ENCODE data around the gene FIS1. TPM values are rescaled to one million over a fixed set of nuclear protein-coding genes. Genes with fewer than 3 reads are reported as not detected.
"Not testable (repeated sequence)": the region's sequence is repeated elsewhere in the genome, so short reads cannot be mapped to it uniquely, and the experiment has no call there.

The FIS1 gene
- total and polyA plus RNA-seq, 9 donors: 124 to 178 (median 137) TPM

- not testable (repeated sequence) for H3K27ac ChIP-seq (ENCODE audit: low read length); H3K4me3 ChIP-seq (ENCODE audit: low read length); H3K9me3 ChIP-seq (replicated peaks; ENCODE audit: control insufficient read depth, low read depth, low read length); H3K4me1 ChIP-seq (ENCODE audit: control insufficient read depth, insufficient read depth, low read length); H3K36me3 ChIP-seq (ENCODE audit: control insufficient read depth, insufficient read depth, low read length); DNase-seq; H3K27me3 ChIP-seq (ENCODE audit: control insufficient read depth, insufficient read depth, low read length)
- 67% methylated on average over 3 of the region's 6 CpGs for WGBS (ENCODE audit: insufficient coverage)
Measured at GRCh38 chr7:101264102-101264706, 19.3 kb upstream of the FIS1 start.

- WGBS (ENCODE audit: insufficient coverage): no CpG with 5 or more reads among the region's 7 CpGs
- no peaks in the 10 kb centered on the region for H3K36me3 ChIP-seq (ENCODE audit: control insufficient read depth, insufficient read depth, low read length)
- peak; percentile 20 for DNase-seq
- no peak overlapping the region for H3K4me3 ChIP-seq (ENCODE audit: low read length)
- no peaks in the 10 kb centered on the region for H3K9me3 ChIP-seq (replicated peaks; ENCODE audit: control insufficient read depth, low read depth, low read length)
- no peaks in the 10 kb centered on the region for H3K4me1 ChIP-seq (ENCODE audit: control insufficient read depth, insufficient read depth, low read length)
- no peaks in the 10 kb centered on the region for H3K27me3 ChIP-seq (ENCODE audit: control insufficient read depth, insufficient read depth, low read length)
- no peak overlapping the region for H3K27ac ChIP-seq (ENCODE audit: low read length)
Measured at GRCh38 chr7:101258243-101258731, 13.4 kb upstream of the FIS1 start.

GRCh38 chr7:101255796-101256195 lies 10.9 kb upstream of the FIS1 start:
- no CpG with 5 or more reads among the region's 4 CpGs for WGBS (ENCODE audit: insufficient coverage)
- no peaks in the 10 kb centered on the region for H3K27me3 ChIP-seq (ENCODE audit: control insufficient read depth, insufficient read depth, low read length)
- no peak overlapping the region for H3K4me3 ChIP-seq (ENCODE audit: low read length)
- no peak for DNase-seq
- H3K36me3 ChIP-seq (ENCODE audit: control insufficient read depth, insufficient read depth, low read length): no peaks in the 10 kb centered on the region
- peaks cover 7% of the 10 kb centered on the region for H3K4me1 ChIP-seq (ENCODE audit: control insufficient read depth, insufficient read depth, low read length)
- no peaks in the 10 kb centered on the region for H3K9me3 ChIP-seq (replicated peaks; ENCODE audit: control insufficient read depth, low read depth, low read length)
- H3K27ac ChIP-seq (ENCODE audit: low read length): no peak overlapping the region

- H3K27ac ChIP-seq (ENCODE audit: low read length); H3K9me3 ChIP-seq (replicated peaks; ENCODE audit: control insufficient read depth, low read depth, low read length); H3K4me3 ChIP-seq (ENCODE audit: low read length); DNase-seq; H3K27me3 ChIP-seq (ENCODE audit: control insufficient read depth, insufficient read depth, low read length); H3K36me3 ChIP-seq (ENCODE audit: control insufficient read depth, insufficient read depth, low read length): not testable (repeated sequence)
- peaks cover 11% of the 10 kb centered on the region for H3K4me1 ChIP-seq (ENCODE audit: control insufficient read depth, insufficient read depth, low read length)
- WGBS (ENCODE audit: insufficient coverage): 97% methylated on average over 4 of the region's 5 CpGs
Measured at GRCh38 chr7:101253199-101253598, 8.3 kb upstream of the FIS1 start.

GRCh38 chr7:101251871-101252659 lies 7.2 kb upstream of the FIS1 start:
- no peaks in the 10 kb centered on the region for H3K27me3 ChIP-seq (ENCODE audit: control insufficient read depth, insufficient read depth, low read length)
- H3K4me3 ChIP-seq (ENCODE audit: low read length): peak overlapping the region; percentile 81
- H3K4me1 ChIP-seq (ENCODE audit: control insufficient read depth, insufficient read depth, low read length): peaks cover 11% of the 10 kb centered on the region
- DNase-seq: peak; percentile 99
- H3K9me3 ChIP-seq (replicated peaks; ENCODE audit: control insufficient read depth, low read depth, low read length): no peaks in the 10 kb centered on the region
- H3K27ac ChIP-seq (ENCODE audit: low read length): peak overlapping the region; percentile 76
- WGBS (ENCODE audit: insufficient coverage): under 1% methylated on average over 51 of the region's 55 CpGs
- H3K36me3 ChIP-seq (ENCODE audit: control insufficient read depth, insufficient read depth, low read length): peaks cover 14% of the 10 kb centered on the region

DNA sequence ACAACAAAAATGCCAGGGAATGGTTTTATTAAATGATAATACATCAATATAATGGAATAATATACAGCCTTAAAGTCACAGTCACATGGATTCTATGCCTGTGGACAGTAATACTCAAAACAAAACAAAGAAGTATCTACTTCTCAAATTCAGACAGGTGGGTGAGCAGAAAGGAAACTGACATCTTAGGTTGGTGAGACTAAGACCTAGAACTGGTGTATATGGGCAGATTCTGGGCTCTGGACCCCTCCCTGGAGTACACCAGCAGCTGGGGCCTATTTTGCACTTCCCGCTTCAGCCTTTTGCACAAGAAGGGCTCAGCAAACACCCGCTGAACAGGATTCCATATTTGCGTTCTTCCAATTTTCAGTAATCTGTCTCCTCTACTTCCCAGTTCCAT lies 5.4 kb upstream of the FIS1 start:
- Histone ChIP-seq H3K9me3 (replicated peaks; ENCODE audit: control insufficient read depth, low read depth, low read length) (no peaks in the 10 kb centered on the region), H3K4me1 (ENCODE audit: control insufficient read depth, insufficient read depth, low read length) (peaks cover 16% of the 10 kb centered on the region), H3K27me3 (ENCODE audit: control insufficient read depth, insufficient read depth, low read length) (no peaks in the 10 kb centered on the region), H3K4me3 (ENCODE audit: low read length) (no peak overlapping the region), H3K36me3 (ENCODE audit: control insufficient read depth, insufficient read depth, low read length) (peaks cover 14% of the 10 kb centered on the region), H3K27ac (ENCODE audit: low read length) (no peak overlapping the region)
- 70% methylated on average over 2 of the region's 3 CpGs for WGBS (ENCODE audit: insufficient coverage)
- no peak for DNase-seq

GRCh38 chr7:101248276-101248675 lies 3.4 kb upstream of the FIS1 start:
- H3K4me1 ChIP-seq (ENCODE audit: control insufficient read depth, insufficient read depth, low read length): peaks cover 27% of the 10 kb centered on the region
- WGBS (ENCODE audit: insufficient coverage): 89% methylated on average over 4 of the region's 5 CpGs
- H3K36me3 ChIP-seq (ENCODE audit: control insufficient read depth, insufficient read depth, low read length): peaks cover 17% of the 10 kb centered on the region

GRCh38 chr7:101245147-101245668 lies 327 bp upstream of the FIS1 start:
- H3K9me3 ChIP-seq (replicated peaks; ENCODE audit: control insufficient read depth, low read depth, low read length): no peaks in the 10 kb centered on the region
- WGBS (ENCODE audit: insufficient coverage): 30% methylated on average over 31 of the region's 32 CpGs
- peaks cover 19% of the 10 kb centered on the region for H3K4me1 ChIP-seq (ENCODE audit: control insufficient read depth, insufficient read depth, low read length)
- no peak for DNase-seq
- H3K27ac ChIP-seq (ENCODE audit: low read length): peak overlapping the region; percentile 96
- H3K36me3 ChIP-seq (ENCODE audit: control insufficient read depth, insufficient read depth, low read length): peaks cover 34% of the 10 kb centered on the region
- no peaks in the 10 kb centered on the region for H3K27me3 ChIP-seq (ENCODE audit: control insufficient read depth, insufficient read depth, low read length)
- peak overlapping the region; percentile 89 for H3K4me3 ChIP-seq (ENCODE audit: low read length)

More at GRCh38 chr7:101248276-101248675, 3.4 kb upstream of the FIS1 start:
- no peaks in the 10 kb centered on the region for H3K27me3 ChIP-seq (ENCODE audit: control insufficient read depth, insufficient read depth, low read length)
- H3K4me3 ChIP-seq (ENCODE audit: low read length): no peak overlapping the region
- H3K9me3 ChIP-seq (replicated peaks; ENCODE audit: control insufficient read depth, low read depth, low read length): no peaks in the 10 kb centered on the region
- DNase-seq: no peak
- H3K27ac ChIP-seq (ENCODE audit: low read length): no peak overlapping the region

DNA sequence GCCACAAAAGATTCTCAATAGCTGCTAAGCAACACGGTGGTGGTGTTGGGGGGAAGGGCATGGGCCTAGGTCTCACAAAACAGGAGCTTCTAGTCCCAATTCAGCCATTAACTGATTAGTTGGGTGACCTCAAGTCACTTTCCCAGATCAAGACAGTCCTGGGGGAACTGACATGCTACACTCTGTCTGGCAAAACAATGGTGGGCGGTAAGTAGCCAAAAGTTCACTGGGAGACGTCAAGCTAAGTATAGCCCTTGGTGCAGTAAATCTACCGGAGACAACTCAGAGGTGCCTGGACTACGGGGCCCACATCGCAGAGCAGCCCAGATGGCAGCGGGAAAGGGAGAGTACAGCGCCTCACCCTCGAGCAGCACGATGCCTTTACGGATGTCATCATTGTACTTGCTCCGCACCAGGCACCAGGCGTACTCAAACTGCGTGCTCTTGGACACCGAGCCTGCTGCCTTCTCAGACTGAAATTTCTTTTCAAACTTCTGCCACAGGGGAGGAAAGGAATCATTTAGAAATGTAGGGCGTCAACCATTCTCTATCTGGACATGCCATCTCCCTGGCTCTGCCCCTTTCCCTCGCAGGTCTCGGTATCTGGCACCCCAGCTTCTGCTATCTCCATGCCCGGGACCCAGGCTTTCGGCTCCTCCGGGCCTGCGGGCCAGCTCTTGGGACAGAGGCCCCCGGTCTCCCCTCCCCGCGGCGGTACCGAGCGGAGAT lies 1.1 kb downstream of the FIS1 start:
- H3K4me1 ChIP-seq (ENCODE audit: control insufficient read depth, insufficient read depth, low read length): peaks cover 33% of the 10 kb centered on the region
- H3K27me3 ChIP-seq (ENCODE audit: control insufficient read depth, insufficient read depth, low read length): no peaks in the 10 kb centered on the region
- DNase-seq: peak; percentile 33
- peak overlapping the region; percentile 89 for H3K4me3 ChIP-seq (ENCODE audit: low read length)
- H3K9me3 ChIP-seq (replicated peaks; ENCODE audit: control insufficient read depth, low read depth, low read length): no peaks in the 10 kb centered on the region
- peak overlapping the region; percentile 96 for H3K27ac ChIP-seq (ENCODE audit: low read length)
- H3K36me3 ChIP-seq (ENCODE audit: control insufficient read depth, insufficient read depth, low read length): peaks cover 42% of the 10 kb centered on the region
- WGBS (ENCODE audit: insufficient coverage): 23% methylated on average over 20 of the region's 28 CpGs

All from muscle of leg (tissue), 11 donors.